GM21390 (cell line): Measurements from ENCODE around the gene CACNA1B.
"Not testable (repeated sequence)": the region's sequence is repeated elsewhere in the genome, so short reads cannot be mapped to it uniquely, and the experiment has no call there.

ENCODE experiments used
- ATAC-seq: cut with Tn5 transposase; IDR thresholded peaks from one replicate; pipeline ENCODE4 v1.9.1; 2021; ENCODE audit not compliant: unreplicated experiment

Gene CACNA1B

GRCh38 chr9:137877506-137878122 lies at the start of gene CACNA1B:
CACNA1B (plus strand) TSS chr9:137877782; CDS start chr9:137877934, 152 bp downstream.
- not testable (repeated sequence) for ATAC-seq

DNA sequence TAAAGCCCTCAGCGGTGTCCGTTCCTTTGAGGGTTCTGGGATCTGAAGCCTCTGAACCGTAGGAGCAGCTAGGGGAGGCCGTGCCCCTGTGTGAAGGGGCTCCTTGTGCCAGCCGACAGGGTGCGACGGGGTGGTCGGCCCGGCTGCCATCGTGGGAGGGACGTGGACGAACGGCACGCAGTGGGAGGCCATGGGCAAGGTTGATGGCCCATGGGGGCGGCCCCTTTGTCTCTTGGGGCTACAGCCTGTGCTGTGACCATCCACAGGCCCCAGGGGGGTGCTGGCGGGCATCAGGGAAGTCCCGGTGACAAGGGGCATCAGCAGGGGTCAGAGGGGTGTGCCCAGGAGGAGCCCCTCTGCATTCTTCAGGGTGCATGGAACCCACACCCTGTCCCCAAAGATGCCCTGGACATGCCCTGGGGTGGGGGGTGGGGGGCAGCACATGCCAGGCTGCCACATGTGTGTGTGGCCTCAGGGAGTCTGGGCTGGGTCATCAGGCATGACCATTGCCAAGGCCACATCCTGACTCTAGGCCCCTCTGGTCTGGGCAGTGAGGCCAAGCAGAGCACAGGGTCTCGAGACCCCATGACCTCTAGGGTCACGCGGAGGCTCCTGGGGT lies 49.6 kb upstream of the CACNA1B start:
- ATAC-seq: no peak

GRCh38 chr9:137828527-137829259 lies 48.9 kb upstream of the CACNA1B start:
- no peak for ATAC-seq

DNA sequence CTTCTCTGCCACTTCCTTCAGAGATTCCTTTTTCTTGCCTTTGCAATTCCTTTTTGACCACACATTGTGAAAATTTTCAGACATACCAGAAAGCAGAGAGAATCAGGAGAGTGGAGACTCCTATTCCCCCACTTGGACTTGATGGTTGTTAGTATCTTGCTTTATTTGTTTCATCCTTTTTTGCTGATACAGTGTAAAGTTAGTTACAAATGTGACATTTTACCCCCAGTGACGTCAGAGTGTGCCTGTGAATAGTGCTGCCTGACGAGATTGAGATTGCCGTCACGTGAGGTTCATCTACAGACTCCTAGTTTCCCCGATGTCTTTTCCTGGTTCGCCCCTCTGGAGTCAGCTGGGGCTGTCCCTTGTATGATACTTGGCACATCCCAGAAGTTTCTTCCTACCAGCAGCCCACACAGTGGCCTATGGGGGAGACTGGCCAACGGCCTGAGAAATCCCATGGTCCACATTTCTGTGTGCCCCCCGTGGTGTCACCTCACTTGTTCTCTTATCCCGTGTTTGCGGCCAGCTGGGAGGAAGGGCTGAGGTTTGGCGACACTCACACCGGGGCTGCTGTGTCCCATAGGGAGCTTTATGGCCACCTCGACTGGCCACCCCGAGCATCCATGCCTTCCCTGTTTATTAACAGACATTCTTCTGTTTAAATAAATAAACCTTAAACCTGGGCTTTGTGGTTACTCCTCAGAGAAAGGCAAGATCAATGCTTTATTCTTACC lies 48.2 kb upstream of the CACNA1B start:
- ATAC-seq: no peak

DNA sequence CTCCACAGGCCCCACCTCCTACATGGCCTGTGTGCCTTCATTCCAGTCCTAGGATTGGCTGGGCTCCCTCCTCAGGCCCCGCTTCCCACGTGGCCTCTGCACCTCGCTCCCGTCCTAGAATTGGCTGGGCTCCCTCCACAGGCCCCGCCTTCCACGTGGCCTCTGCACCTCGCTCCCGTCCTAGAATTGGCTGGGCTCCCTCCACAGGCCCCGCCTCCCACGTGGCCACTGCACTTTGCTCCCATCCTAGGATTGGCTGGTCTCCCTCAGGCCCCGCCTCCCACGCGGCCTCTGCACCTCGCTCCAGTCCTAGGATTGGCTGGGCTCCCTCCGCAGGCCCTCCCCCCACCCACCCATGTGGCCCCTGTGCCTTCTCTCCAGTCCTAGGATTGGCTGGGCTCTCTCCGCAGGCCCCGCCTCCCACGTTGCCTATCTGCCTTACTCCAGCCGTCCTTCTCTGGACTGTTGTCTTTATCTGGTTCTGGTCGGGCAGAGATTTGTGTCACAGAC lies 45.3 kb upstream of the CACNA1B start:
- no peak for ATAC-seq

DNA sequence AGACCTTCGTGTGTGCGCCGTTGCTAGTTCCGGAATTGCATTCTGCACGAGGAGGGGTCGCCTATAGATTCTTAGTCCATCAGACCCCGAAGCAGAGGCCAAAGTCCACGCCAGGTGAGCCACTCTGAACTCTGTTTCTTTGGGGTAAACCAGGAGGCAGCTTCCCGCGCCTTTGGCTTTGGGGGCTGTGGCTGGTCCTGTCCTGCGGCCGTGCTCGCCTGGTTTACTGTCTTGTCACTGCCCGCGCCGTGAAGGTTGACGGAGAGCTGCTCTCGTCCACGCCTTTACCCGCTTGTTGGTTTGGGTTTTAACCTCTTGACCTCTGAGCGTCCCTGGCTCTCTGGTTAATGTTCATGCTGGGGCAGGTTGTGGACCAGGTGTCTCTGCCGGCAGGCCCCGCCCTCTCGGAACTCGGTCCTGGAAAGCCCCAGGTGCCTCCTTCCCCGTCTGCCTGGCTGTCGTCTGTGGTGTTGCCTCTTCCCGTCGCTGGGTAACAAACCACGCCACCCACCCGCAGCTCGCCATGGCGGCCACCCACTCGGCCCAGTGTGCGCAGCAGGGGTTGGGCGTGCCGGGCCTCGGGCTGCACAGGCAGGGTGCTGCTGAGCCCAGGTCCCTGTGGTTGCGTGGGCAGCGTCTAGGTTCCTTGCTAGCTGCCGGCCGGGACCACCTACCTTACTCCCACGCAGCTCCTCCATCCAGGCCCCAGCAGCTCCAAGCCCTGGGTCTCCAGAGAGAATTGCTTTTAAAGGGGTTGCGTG lies 44.6 kb upstream of the CACNA1B start:
- no peak for ATAC-seq

DNA sequence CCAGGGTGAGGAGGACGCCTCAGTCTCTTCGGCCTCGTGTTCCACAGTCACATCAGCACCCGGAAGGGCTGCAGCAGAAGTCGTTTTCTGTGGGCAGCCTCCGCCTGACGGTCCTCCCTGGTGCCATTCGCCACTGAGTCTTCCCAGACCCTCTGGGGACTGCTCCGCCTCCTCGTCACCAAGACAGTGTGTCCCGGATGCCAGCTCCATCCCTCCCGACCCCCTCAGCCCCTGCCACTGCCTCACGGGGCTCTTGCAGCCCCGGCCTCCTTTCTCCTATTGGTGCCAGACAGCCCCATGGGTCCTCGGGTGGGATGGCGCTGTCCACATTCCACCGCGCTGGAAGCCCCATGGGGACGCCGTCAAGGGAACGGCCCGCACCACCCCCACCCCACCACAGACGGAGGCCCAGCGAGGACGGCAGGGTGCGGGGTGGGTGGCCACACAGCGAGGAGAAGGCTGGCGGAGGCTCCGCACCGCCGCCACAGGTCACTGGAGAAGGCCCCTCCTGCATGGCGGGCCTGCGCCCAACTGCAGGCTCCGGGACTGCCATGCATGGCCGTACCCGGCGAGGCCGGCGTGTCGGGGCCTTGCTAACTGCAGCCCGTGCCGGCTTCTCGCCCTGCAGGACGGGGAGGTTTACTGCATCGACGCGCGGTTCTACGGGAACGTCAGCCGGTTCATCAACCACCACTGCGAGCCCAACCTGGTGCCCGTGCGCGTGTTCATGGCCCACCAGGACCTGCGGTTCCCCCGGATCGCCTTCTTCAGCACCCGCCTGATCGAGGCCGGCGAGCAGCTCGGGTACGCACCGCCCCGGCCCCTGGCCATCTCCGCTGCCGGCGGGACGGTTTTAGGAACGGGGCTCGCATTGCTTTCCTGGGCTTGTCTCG lies 43.6 kb upstream of the CACNA1B start:
- no peak for ATAC-seq

DNA sequence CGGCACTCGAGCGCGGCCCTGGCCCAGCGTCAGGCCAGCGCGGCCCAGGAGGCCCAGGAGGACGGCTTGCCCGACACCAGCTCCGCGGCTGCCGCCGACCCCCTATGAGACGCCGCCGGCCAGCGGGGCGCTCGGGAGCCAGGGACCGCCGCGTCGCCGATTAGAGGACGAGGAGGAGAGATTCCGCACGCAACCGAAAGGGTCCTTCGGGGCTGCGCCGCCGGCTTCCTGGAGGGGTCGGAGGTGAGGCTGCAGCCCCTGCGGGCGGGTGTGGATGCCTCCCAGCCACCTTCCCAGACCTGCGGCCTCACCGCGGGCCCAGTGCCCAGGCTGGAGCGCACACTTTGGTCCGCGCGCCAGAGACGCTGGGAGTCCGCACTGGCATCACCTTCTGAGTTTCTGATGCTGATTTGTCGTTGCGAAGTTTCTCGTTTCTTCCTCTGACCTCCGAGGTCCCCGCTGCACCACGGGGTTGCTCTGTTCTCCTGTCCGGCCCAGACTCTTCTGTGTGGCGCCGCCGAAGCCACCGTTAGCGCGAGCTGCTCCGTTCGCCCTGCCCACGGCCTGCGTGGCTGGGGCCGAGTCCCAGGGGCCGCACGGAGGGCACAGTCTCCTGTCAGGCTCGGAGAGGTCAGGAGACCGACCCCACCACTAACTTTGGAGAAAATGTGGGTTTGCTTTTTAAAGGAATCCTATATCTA lies 42.6 kb upstream of the CACNA1B start:
- ATAC-seq: no peak

- ATAC-seq: no peak
Observed at GRCh38 chr9:137836151-137836830, 41.3 kb upstream of the CACNA1B start.

- ATAC-seq: no peak
Observed at GRCh38 chr9:137836831-137837241, 40.7 kb upstream of the CACNA1B start.

DNA sequence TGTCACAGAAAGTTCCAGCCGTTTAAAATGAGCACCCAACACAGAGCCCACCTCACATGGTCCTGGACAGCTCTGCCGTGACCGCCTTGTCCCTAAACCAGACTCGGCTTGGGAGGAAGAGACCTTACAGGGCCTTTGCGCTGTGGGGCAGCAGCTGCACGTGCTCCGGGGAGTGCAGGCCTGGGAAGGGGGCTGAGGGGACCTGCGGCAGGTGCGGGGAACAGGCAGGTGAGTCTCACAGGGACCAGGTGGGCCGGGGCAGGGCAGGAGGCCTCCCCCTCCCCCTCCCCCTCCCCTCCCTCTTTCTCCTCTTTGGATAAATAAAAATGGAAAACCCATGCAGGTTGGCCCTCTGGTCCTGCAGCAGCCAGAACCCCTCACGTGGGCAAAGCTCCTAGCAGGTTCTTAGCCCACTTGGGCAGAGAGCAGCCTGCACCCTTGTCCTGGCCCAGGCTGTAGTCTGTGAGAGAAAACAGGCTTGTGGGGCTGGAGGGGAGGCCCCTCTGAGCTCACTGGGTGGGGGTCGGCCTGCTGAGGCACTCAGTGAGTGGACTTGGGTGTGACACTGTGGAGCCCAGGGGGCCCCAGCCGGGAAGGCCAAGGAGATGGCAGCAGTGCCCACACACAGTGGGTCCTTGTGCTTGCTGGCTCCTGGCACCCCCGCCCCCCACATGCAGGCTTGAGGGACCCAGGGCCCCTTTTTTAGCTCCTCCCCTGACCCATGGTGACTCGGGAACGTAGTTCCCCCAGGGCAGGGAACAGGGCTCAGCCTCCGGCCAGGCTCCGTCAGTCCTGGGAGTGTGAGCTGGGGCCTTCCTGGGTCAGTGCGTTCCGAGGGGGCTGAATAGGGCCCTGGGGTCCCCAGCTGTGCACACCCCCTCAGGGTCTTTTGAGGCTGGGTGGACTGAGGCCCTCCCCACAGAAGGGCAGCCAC lies 40.0 kb upstream of the CACNA1B start:
- no peak for ATAC-seq

- ATAC-seq: no peak
Observed at GRCh38 chr9:137838576-137838975, 39.0 kb upstream of the CACNA1B start.

- no peak for ATAC-seq
Observed at GRCh38 chr9:137843355-137843754, 34.2 kb upstream of the CACNA1B start.

DNA sequence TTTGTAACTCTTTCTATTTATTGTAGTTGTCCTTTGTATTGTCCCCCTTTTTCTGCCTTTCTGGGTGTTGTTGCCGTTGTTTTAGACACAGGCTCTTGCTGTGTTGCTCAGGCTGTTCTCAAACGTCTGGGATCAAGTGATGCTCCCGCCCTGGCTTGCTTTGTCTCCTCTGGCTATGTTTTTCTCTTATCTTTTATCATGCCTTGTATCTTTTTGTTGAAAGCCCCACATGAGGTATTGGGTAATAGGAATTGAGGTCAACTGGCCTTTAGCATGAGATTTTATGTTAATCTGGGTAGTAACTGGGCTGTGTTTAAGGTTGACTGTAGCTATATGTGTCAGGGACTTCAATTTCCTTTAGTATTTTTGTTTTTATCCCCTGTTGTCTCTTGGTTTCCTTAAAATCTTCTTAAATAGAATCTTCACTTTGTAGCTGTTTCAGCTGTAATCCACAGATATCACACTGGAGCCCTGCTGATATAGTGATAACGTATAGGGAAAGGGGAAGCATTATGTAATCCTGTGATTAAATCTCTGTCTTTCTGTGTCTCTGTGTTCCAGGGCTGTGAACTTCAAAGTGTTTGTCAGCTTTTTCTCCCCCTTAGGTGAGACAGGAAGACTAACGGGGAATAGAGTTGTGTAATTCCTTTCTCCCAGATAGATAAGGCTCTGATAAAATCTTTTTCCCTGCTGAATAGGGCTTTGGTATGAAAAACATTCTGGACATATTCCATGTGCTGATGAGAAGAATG lies 25.9 kb upstream of the CACNA1B start:
- ATAC-seq: no peak

DNA sequence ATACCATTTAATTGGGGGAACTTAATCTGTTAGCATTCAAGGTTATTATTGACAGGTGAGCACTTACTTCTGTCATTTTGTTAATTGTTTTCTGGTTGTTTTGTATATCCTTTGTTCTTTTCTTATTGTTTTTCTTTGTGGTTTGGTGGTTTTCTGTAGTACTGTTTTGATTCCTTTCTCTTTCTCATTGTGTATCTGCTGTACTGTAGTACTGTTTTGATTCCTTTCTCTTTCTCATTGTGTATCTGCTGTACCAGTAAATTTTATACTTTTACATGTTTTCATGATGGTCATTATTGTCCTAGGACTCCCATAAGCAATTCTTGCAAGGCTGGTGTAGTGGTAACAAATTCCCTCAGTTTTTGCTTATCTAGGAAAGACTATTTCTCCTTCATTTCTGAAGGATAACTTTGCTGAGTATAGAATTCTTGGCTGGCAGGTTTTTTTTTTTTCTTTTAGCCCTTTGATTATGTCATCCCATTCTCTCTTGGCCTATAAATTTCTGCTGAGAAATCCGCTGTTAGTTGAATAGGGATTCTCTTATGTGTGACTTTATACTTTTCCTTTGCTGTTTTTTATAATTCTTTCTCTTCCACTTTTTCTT lies 24.1 kb upstream of the CACNA1B start:
- no peak for ATAC-seq

- no peak for ATAC-seq
Observed at GRCh38 chr9:137860361-137860760, 17.2 kb upstream of the CACNA1B start.
